Measurements from ENCODE around the gene BBS1.

Gene BBS1

GRCh38 chr11:66555416-66555815 is 45.0 kb downstream of the BBS1 start:
- no peak for DNase-seq

- DNase-seq, result no peak
Observed at GRCh38 chr11:66556086-66556485, 45.7 kb downstream of the BBS1 start.

- no peak for DNase-seq
Observed at GRCh38 chr11:66557733-66558326, 47.4 kb downstream of the BBS1 start.

GRCh38 chr11:66559142-66559865 is 48.9 kb downstream of the BBS1 start:
- DNase-seq, result peak; percentile 48

GRCh38 chr11:66559866-66560676 is 49.6 kb downstream of the BBS1 start:
- no peak for DNase-seq

GRCh38 chr11:66561178-66561974 is 50.9 kb downstream of the BBS1 start:
- no peak for DNase-seq

GRCh38 chr11:66561975-66562248 is 51.5 kb downstream of the BBS1 start:
- DNase-seq, result no peak

- DNase-seq, result no peak
Observed at GRCh38 chr11:66562275-66562674, 51.8 kb downstream of the BBS1 start.

GRCh38 chr11:66562907-66563583 is 52.6 kb downstream of the BBS1 start:
- no peak for DNase-seq

- DNase-seq, result no peak
Observed at GRCh38 chr11:66563832-66564231, 53.4 kb downstream of the BBS1 start.

- DNase-seq, result no peak
Observed at GRCh38 chr11:66564538-66564937, 54.1 kb downstream of the BBS1 start.

- no peak for DNase-seq
Observed at GRCh38 chr11:66564984-66565383, 54.5 kb downstream of the BBS1 start.

- no peak for DNase-seq
Observed at GRCh38 chr11:66566221-66566620, 55.8 kb downstream of the BBS1 start.

GRCh38 chr11:66567787-66568123 is 57.3 kb downstream of the BBS1 start:
- no peak for DNase-seq

GRCh38 chr11:66568124-66568916 is 57.9 kb downstream of the BBS1 start, which contains the start of gene CTSF:
CTSF (minus strand) TSS chr11:66568606; CDS start chr11:66568486, 120 bp downstream.
- peak; percentile 74 for DNase-seq

GRCh38 chr11:66569076-66569475 is 58.6 kb downstream of the BBS1 start:
- no peak for DNase-seq

GRCh38 chr11:66570079-66570849 is 59.8 kb downstream of the BBS1 start:
- DNase-seq, result no peak

- DNase-seq, result no peak
Observed at GRCh38 chr11:66570850-66571180, 60.4 kb downstream of the BBS1 start.

GRCh38 chr11:66579017-66579606 is 68.7 kb downstream of the BBS1 start:
- DNase-seq, result peak; percentile 83

- no peak for DNase-seq
Observed at GRCh38 chr11:66580803-66581202, 70.4 kb downstream of the BBS1 start.

- no peak for DNase-seq
Observed at GRCh38 chr11:66581261-66581660, 70.8 kb downstream of the BBS1 start.

All from activated T-cell treated with anti-CD3 and anti-CD28 coated beads, Interleukin-2, amount 50 U/mL, for 1 hour (primary cell).